Endometrial microvascular endothelial cells (primary cell): ENCODE data around the gene DDTL. TPM values are rescaled to one million over a fixed set of nuclear protein-coding genes. Genes with fewer than 3 reads are reported as not detected.
"Not testable (repeated sequence)": the region's sequence is repeated elsewhere in the genome, so short reads cannot be mapped to it uniquely, and the experiment has no call there.

Experiments
- in situ Hi-C: cut with HindIII; loops from 2 replicates; pipeline ENCODE4 v1.10.0; 2017; ENCODE audit warnings: low sequenced_read_pairs, low pct_unique_long_range_greater_than_20kb; ENCODE audit errors: inconsistent ontology term
- total RNA-seq: library from RNA; depleted of rRNA; stranded (reverse); fragments of >200 nt; gene quantifications from one replicate; pipeline ENCODE4 v1.2.3, GENCODE V29; 2015; ENCODE audit errors: inconsistent ontology term

The DDTL gene
- total RNA-seq, 1 donor from 2014 or later = not detected

DNA sequence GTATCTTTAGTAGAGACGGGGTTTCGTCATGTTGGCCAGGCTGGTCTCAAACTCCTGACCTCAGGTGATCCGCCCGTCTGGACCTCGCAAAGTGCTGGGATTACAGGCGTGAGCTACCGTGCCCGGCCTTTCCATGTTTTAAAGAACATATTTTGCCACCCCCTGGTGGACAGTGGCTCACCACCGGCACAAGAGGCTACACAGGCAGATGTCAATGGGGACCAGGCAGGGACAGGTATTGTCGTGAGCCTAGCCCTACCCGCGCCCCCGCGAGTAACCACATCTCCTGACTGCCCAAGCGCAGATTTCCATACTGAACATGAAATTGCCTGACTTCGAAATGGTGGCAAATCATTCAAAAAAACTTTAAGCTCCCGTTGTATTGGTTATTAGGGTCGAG is 594 bp upstream of the DDTL start:
- in situ Hi-C loops = not testable (repeated sequence)

GRCh38 chr22:23969071-23969470 is 2.4 kb downstream of the DDTL start:
- in situ Hi-C loops = no loop called here

DNA sequence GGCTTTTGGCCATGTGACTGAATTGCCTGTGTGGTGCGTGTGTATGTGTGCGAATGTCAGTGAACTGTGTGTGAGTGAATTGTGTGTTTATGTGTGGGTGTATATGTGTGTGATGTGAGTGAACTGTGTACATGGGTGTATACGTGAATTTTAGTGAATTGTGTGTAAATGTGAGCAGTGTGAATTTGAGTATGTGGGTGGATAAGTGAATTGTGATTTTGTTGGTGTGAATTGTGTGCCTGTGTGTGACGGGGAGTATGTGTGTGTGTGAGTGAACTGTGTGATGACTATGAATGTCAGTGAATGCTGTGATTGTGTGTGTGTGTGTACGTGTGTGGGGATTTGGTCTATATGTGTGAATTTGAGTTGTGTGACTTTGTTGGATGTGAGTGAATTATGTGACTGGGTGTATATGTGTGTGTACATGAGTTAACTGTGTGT is 3.5 kb downstream of the DDTL start:
- in situ Hi-C loops = no loop called here

- in situ Hi-C loops = no loop called here
These were observed 4.3 kb downstream of the DDTL start for GRCh38 chr22:23970816-23971486.

GRCh38 chr22:23971927-23972326 is 5.2 kb downstream of the DDTL start:
- in situ Hi-C loops = not testable (repeated sequence)

- in situ Hi-C loops = not testable (repeated sequence)
These were observed 7.7 kb downstream of the DDTL start, which contains the start of gene DDT for GRCh38 chr22:23974345-23974744. Gene DDT (minus strand): TSS chr22:23974441. CDS start chr22:23974414, 27 bp downstream.

DNA sequence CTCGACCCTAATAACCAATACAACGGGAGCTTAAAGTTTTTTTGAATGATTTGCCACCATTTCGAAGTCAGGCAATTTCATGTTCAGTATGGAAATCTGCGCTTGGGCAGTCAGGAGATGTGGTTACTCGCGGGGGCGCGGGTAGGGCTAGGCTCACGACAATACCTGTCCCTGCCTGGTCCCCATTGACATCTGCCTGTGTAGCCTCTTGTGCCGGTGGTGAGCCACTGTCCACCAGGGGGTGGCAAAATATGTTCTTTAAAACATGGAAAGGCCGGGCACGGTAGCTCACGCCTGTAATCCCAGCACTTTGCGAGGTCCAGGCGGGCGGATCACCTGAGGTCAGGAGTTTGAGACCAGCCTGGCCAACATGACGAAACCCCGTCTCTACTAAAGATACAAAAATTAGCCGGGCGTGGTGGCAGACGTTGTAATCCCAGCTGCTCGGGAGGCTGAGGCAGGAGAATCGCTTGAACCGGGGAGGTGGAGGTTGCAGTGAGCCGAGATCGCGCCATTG is 8.2 kb downstream of the DDTL start:
- in situ Hi-C loops = not testable (repeated sequence)

DNA sequence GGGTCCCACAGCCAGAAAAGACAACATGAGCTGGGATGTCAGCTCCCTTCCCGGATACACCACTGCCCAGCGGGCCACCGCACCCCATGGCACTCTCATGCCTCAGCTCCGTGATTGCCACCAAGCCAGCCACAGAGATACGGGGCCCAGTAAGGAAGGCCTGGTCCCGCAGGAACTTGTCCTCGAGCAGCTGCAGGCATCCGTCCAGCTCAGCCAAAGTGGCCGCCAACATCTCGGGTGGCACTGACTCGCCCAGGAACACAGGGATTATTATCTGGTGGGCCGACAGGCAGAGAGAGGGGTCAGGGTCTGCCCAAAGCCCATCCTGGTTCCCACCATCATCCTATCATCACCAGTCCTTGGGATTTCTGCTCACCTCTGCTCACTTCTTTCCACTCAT is 10.6 kb downstream of the DDTL start:
- in situ Hi-C loops = not testable (repeated sequence)

DNA sequence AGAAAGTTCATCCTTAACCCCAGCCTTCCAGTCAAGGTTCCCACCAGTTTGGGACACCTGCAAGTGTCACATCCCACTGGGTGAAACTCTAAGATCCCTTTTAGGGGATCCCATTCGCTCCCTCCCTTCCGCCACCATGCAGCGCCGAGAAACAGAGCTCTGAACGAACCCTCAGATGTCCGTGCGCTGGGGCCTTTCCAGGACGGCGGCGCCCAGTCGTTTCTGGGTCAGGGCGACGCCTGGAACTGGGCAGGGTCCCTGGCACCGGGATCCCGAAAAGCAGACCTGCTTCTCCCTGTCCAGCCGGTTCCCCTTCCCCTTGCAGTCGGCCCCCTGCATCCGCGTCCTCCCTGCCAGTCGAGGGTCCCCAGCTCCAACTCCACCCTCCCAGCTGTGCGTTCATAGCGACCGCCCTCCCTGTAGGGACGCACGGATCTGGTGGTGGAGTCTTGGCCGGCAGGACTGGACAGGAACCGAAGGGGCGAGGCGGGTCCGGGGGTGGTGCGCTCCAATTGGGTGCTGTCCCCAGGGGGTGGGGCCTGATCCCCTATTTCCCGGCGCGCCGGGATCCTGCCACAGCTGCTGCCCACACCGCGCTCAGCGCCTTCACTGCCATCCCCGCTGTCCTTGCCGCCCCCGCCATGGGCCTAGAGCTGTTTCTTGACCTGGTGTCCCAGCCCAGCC is 13.0 kb downstream of the DDTL start, which contains the start of gene GSTT2:
GSTT2 (plus strand) TSS at position 578 of the 684 bp plus-strand sequence.
- in situ Hi-C loops = not testable (repeated sequence)

GRCh38 chr22:23980567-23980966 is 13.9 kb downstream of the DDTL start:
- in situ Hi-C loops = not testable (repeated sequence)

GRCh38 chr22:23984430-23984829 is 17.7 kb downstream of the DDTL start:
- in situ Hi-C loops = no loop called here

DNA sequence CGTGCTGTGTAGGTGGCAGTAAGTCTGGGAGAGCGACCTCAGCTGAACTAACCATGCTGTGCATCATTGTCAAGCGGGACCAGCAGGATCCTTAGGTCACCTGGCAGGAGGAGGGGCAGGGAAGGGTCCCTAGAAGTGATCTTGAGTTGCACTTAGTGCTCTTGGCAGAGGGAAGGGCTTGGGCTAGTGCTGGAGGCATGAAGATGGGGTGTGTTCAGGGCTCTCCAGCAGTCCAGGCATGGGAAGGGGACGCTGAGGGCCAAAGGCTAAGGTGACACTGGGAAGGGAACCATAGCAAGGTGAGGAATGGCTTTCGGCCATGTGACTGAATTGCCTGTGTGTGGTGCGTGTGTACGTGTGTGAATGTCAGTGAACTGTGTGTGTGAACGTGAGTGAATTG is 19.4 kb downstream of the DDTL start:
- in situ Hi-C loops = not testable (repeated sequence)

GRCh38 chr22:23986538-23987178 is 20.0 kb downstream of the DDTL start:
- in situ Hi-C loops = not testable (repeated sequence)

DNA sequence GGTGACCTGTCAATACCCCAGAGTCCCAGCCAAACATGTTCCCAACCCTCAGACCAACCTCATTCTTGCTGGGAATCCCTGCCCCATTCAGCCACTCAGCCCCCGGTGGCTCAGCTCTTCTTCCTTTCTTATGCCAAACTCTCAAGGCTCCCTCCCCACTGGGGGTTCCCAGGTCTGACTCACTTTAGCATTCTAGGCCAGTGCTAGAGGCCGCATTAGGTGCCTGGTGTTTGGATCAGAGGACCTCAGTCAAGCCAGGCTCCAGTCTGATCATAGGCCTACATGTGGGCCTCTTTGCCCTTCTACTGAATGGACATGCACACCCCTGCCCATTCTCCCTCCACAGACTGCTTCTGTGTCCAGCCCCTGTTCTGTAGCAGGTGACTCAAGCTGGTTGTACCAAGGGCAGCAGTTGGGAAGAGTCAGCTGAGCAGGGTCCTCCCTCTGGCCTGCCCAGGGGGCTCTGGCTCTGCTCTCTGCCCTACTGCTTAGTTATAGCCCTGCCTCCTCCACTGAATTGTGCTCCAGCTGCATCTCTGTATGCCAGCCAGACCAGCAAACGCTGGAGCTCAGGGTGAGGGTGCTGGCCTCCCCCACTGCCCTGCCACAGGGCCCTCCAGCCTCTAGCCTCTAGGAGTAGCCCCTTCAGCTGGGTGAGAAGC is 23.0 kb downstream of the DDTL start:
- in situ Hi-C loops = not testable (repeated sequence)

DNA sequence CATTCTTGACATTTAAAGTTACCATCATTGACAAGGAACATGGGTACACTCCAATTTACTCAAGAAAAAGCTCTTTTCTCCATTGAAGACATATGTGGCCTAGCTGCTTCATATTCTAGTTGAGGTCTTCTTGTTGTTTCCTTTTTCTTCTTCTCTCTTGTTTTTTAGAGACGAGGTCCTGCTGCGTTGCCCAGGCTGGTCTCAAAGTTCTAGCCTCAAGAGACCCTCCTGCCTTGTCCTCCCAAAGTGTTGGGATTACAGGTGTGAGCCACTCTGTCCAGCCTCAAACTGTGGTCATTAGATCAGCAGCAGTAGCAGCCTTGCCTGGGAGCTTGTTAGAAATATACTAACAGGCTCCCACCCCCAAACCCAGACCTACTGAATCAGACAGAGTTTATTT is 26.4 kb downstream of the DDTL start:
- in situ Hi-C loops = not testable (repeated sequence)

DNA sequence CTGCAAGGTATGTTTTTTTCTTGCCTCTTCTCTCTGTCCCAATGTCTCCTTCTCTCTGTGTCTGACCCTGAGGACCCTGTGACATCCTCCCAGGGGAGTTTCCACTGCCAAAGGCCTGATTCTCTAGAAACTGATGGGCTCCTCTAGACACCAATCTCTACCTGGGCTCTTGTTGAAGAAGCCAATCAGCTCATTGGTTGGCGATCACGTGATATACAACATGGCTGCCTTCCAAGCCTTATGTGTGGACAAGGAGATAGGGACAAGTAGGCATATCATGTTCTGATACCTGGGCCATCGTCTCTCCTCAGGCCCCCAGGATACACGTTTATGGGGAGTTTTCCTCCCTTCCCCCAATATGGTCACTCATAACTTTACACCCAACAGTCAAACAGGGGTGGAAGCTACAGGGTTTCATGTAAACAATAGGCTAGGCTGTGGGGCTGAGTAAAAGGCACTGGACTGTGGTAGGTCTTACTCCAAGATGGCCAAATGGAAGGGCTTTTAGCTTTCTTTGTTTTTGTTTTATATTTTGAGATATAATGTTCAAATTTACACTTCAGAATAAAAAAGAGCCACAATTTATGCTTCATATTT is 27.0 kb downstream of the DDTL start:
- in situ Hi-C loops = not testable (repeated sequence)

- in situ Hi-C loops = no loop called here
These were observed 30.4 kb downstream of the DDTL start for GRCh38 chr22:23997092-23997491.

GRCh38 chr22:23999779-24000178 is 33.1 kb downstream of the DDTL start:
- in situ Hi-C loops = not testable (repeated sequence)

DNA sequence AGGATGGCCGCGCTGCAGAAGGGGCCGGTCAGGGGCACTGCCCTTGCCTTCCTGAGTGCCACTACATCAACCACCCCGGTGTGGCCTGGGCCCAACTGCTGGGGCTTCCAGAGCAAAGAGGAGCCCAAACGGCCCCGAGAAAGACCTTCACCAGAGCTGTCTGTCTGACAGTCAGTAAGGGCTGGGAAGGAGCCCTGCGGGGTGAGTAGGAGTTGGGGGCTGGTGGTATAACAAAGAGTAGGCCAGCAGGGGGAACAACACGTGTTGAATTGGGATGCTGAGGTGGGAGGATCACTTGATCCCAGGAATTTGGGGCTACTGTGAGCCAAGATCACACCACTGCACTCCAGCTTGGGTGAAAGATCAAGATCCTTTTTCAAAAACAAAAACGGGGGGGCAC is 34.6 kb downstream of the DDTL start:
- in situ Hi-C loops = no loop called here
